ENCODE measurements around the gene CLIC1. TPM values are rescaled to one million over a fixed set of nuclear protein-coding genes. Genes with fewer than 3 reads are reported as not detected.

CLIC1 gene
- total and polyA plus RNA-seq, 10 of the 15 experiments (the other 5 are each of a cell fraction or from before 2014, with no cell fraction given) = 446 to 1,266 (median 636) TPM

GRCh38 chr6:31776989-31777666 is 40.8 kb upstream of the CLIC1 start, which contains the start of gene VWA7 (continued):
- TF ChIP-seq ZBTB4 (CRISPR knock-in tag; IDR thresholded peaks at IDR 0.05) (no peak), RUNX3 (IDR thresholded peaks at IDR 0.05; ENCODE audit: low read length) (peak; percentile 88), NKRF (conservative IDR thresholded peaks at IDR 0.05) (peak; percentile 35; the same call in 1 of the 2 replicates), ZBED1 (IDR thresholded peaks at IDR 0.05; ENCODE audit: borderline replicate concordance) (peak; percentile 91; the same call in 1 of the 2 replicates), CBFB (IDR thresholded peaks at IDR 0.05; ENCODE audit: low read depth) (peak; percentile 90), MAX (IDR thresholded peaks at IDR 0.05; ENCODE audit: low read depth, low read length) (0 out of 2 replicates have a peak, but pooled peaks have one; percentile 28), ZNF207 (IDR thresholded peaks at IDR 0.05; ENCODE audit: borderline replicate concordance) (0 out of 2 replicates have a peak, but pooled peaks have one; percentile 16), FOXK2 (IDR thresholded peaks at IDR 0.05) (peak; percentile 63; the same call in 1 of the 2 replicates), NFYB (IDR thresholded peaks at IDR 0.05; ENCODE audit: insufficient read depth, low read depth, low read length) (no peak), DPF2 (IDR thresholded peaks at IDR 0.05) (peak; percentile 89), SKIL (IDR thresholded peaks at IDR 0.05; ENCODE audit: low read depth, poor library complexity, severe bottlenecking) (peak; percentile 88), IKZF2 (IDR thresholded peaks at IDR 0.05) (peak; percentile 75 to 84), PML (IDR thresholded peaks at IDR 0.05; ENCODE audit: low read length) (0 out of 2 replicates have a peak, but pooled peaks have one; percentile 83), BACH1 (IDR thresholded peaks at IDR 0.05; ENCODE audit: borderline replicate concordance) (peak; percentile 69; the same call in 1 of the 2 replicates), IRF4 (IDR thresholded peaks at IDR 0.05; ENCODE audit: low read depth, low read length) (0 out of 2 replicates have a peak, but pooled peaks have one; percentile 31), EP300 (IDR thresholded peaks at IDR 0.05; ENCODE audit: borderline replicate concordance in 1 of 2, control insufficient read depth in 1 of 2, low read depth in 2 of 2, low read length in 2 of 2) (peak; percentile 33 to 39; a peak in 2 of 4 replicates), YY1 (IDR thresholded peaks at IDR 0.05; ENCODE audit: low read depth, low read length) (no peak), YBX1 (IDR thresholded peaks at IDR 0.05) (no peak), EED (IDR thresholded peaks at IDR 0.05; ENCODE audit: low read depth) (peak; percentile 79), ETV6 (conservative IDR thresholded peaks at IDR 0.05 in 1 of 2, IDR thresholded peaks at IDR 0.05 in 1 of 2; ENCODE audit: borderline replicate concordance in 1 of 2, low read depth in 1 of 2) (no peak), ZSCAN29 (IDR thresholded peaks at IDR 0.05) (0 out of 2 replicates have a peak, but pooled peaks have one; percentile 37)
- TF ChIP-seq, protein P1, sequence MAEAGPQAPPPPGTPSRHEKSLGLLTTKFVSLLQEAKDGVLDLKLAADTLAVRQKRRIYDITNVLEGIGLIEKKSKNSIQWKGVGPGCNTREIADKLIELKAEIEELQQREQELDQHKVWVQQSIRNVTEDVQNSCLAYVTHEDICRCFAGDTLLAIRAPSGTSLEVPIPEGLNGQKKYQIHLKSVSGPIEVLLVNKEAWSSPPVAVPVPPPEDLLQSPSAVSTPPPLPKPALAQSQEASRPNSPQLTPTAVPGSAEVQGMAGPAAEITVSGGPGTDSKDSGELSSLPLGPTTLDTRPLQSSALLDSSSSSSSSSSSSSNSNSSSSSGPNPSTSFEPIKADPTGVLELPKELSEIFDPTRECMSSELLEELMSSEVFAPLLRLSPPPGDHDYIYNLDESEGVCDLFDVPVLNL (IDR thresholded peaks at IDR 0.05; ENCODE audit: low read depth, low read length) = no peak

All from GM12878 (cell line).